ENCODE measurements around the gene CD99. TPM values are rescaled to one million over a fixed set of nuclear protein-coding genes. Genes with fewer than 3 reads are reported as not detected.
A peak's percentile ranks its signal among the peaks of the same experiment; 100 is the strongest.

CD99 gene
- total RNA-seq, 4 donors from 2014 or later, result 110 to 207 (median 133) TPM

GRCh38 chrX:2677764-2678163 is 13.3 kb upstream of the CD99 start:
- peaks cover 4 to 12% of the 10 kb centered on the region in 2 donors for H3K4me1 ChIP-seq
- H3K9me3 ChIP-seq, result no peaks in the 10 kb centered on the region
- peak overlapping the region in 1 of 4 donors; percentile 19 for H3K4me3 ChIP-seq
- intact Hi-C loops (cut with DNase I; ENCODE audit: low total_unique reads) (no loop called here), in situ Hi-C loops (cut with MboI; ENCODE audit: low sequenced_read_pairs in 4 of 4) (no loop called here)
- ATAC-seq (peak; percentile 100), DNase-seq (peak; percentile 92)
- no peaks in the 10 kb centered on the region for H3K36me3 ChIP-seq
- H3K27ac ChIP-seq, result peak overlapping the region in 2 of 4 donors; percentile 9 to 60
- no peaks in the 10 kb centered on the region for H3K27me3 ChIP-seq
- no peak for TF ChIP-seq POLR2A (IDR thresholded peaks at IDR 0.05)
- TF ChIP-seq CTCF (IDR thresholded peaks at IDR 0.05 in 4 of 5, conservative IDR thresholded peaks at IDR 0.05 in 1 of 5), result no peak

GRCh38 chrX:2678583-2678982 is 12.5 kb upstream of the CD99 start:
- Histone ChIP-seq H3K4me3 (no peak overlapping the region), H3K36me3 (no peaks in the 10 kb centered on the region), H3K4me1 (peaks cover 4 to 12% of the 10 kb centered on the region in 2 donors), H3K9me3 (no peaks in the 10 kb centered on the region), H3K27me3 (no peaks in the 10 kb centered on the region), H3K27ac (no peak overlapping the region)
- ATAC-seq (no peak), DNase-seq (no peak)
- in situ Hi-C loops (cut with MboI; ENCODE audit: low sequenced_read_pairs in 4 of 4), result no loop called here
- intact Hi-C loops (cut with DNase I; ENCODE audit: low total_unique reads), result no loop called here
- no peak for TF ChIP-seq POLR2A (IDR thresholded peaks at IDR 0.05)
- TF ChIP-seq CTCF (IDR thresholded peaks at IDR 0.05 in 4 of 5, conservative IDR thresholded peaks at IDR 0.05 in 1 of 5), result no peak

GRCh38 chrX:2679534-2680485 is 11.3 kb upstream of the CD99 start:
- ATAC-seq, result no peak
- in situ Hi-C loops (cut with MboI; ENCODE audit: low sequenced_read_pairs in 4 of 4), result no loop called here
- intact Hi-C loops (cut with DNase I; ENCODE audit: low total_unique reads), result no loop called here

GRCh38 chrX:2680486-2681348 is 10.4 kb upstream of the CD99 start:
- Histone ChIP-seq H3K27me3 (no peaks in the 10 kb centered on the region), H3K27ac (no peak overlapping the region), H3K9me3 (no peaks in the 10 kb centered on the region), H3K4me1 (peaks cover 4 to 12% of the 10 kb centered on the region in 2 donors), H3K4me3 (no peak overlapping the region), H3K36me3 (no peaks in the 10 kb centered on the region)
- intact Hi-C loops (cut with DNase I; ENCODE audit: low total_unique reads), result no loop called here
- TF ChIP-seq POLR2A (IDR thresholded peaks at IDR 0.05) (no peak), CTCF (IDR thresholded peaks at IDR 0.05 in 4 of 5, conservative IDR thresholded peaks at IDR 0.05 in 1 of 5) (no peak)
- no peak for DNase-seq
- in situ Hi-C loops (cut with MboI; ENCODE audit: low sequenced_read_pairs in 4 of 4), result no loop called here
- ATAC-seq, result no peak

More at GRCh38 chrX:2679534-2680485, 11.3 kb upstream of the CD99 start:
- Histone ChIP-seq H3K36me3 (no peaks in the 10 kb centered on the region), H3K9me3 (no peaks in the 10 kb centered on the region), H3K27me3 (no peaks in the 10 kb centered on the region), H3K27ac (no peak overlapping the region), H3K4me3 (no peak overlapping the region), H3K4me1 (peaks cover 4 to 12% of the 10 kb centered on the region in 2 donors)
- TF ChIP-seq POLR2A (IDR thresholded peaks at IDR 0.05) (no peak), CTCF (IDR thresholded peaks at IDR 0.05 in 4 of 5, conservative IDR thresholded peaks at IDR 0.05 in 1 of 5) (no peak)
- DNase-seq, result no peak

Data from gastrocnemius medialis (tissue), 4 donors.